ENCODE measurements around the gene WDR37.

DNA sequence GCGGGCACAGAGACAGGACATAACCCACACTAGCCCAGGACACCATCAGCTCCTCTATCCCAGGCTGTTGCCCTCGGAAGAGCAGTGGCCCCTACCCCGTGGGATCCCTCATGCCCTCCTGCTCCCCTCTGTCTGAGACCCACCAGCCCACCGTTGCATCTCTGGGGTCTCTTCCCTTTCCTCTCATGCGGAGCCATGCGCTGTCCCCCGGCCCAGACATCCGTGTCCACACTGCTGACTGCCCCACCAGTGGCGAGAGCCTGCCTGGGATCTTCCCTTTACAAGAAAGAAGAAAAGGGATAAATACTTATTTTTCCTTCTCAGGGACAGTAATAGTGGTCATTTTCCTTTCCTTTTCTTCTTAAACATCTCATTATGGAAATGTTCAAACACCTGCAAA lies 115.4 kb downstream of the WDR37 start:
- TF ChIP-seq, protein P1, sequence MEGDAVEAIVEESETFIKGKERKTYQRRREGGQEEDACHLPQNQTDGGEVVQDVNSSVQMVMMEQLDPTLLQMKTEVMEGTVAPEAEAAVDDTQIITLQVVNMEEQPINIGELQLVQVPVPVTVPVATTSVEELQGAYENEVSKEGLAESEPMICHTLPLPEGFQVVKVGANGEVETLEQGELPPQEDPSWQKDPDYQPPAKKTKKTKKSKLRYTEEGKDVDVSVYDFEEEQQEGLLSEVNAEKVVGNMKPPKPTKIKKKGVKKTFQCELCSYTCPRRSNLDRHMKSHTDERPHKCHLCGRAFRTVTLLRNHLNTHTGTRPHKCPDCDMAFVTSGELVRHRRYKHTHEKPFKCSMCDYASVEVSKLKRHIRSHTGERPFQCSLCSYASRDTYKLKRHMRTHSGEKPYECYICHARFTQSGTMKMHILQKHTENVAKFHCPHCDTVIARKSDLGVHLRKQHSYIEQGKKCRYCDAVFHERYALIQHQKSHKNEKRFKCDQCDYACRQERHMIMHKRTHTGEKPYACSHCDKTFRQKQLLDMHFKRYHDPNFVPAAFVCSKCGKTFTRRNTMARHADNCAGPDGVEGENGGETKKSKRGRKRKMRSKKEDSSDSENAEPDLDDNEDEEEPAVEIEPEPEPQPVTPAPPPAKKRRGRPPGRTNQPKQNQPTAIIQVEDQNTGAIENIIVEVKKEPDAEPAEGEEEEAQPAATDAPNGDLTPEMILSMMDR (IDR thresholded peaks at IDR 0.05; ENCODE audit: low read depth, low read length, poor library complexity, severe bottlenecking): no peak
- no peak for TF ChIP-seq EZH2phosphoT487 (IDR thresholded peaks at IDR 0.05; ENCODE audit: borderline replicate concordance, low read length)

Measured in DOHH2 (cell line).